K562 (cell line): ENCODE measurements around the gene ESRRB. TPM values are rescaled to one million over a fixed set of nuclear protein-coding genes. Genes with fewer than 3 reads are reported as not detected.
A peak's percentile ranks its signal among the peaks of the same experiment; 100 is the strongest.

Experiments used
- ATAC-seq: fragments of 200-7000 bp; cut with Tn5 transposase; 3 replicates; pipeline ENCODE4 v1.9.1; 2020; ENCODE audit warnings: moderate library complexity
- BruUV-seq: library from RNA; stranded (reverse); fragments of 400-500 nt; replicated peaks from 2 replicates; lab custom pipeline; 2021; lab: Mats Ljungman, UMichigan
- CTCF ChIA-PET: fragments of 300-600 bp; formaldehyde crosslinking; extraction: SDS; loops from one replicate; lab custom pipeline; 2021; ENCODE audit warnings: low intra/inter-chr PET ratio; lab: Yijun Ruan, JAX
- POLR2A ChIA-PET: fragments of 300-600, 350-650 bp; sonication (Branson Sonifier 250); formaldehyde crosslinking; extraction: SDS; loops from one replicate; lab custom pipeline; 2021; ENCODE audit warnings: antibody characterized with exemption, inconsistent platforms; lab: Yijun Ruan, JAX
- DNase-seq, 4 experiments: peaks; one replicate each; pipeline versions ENCODE4 v3.0.0 to v3.0.0-alpha.2; 2011 to 2018; ENCODE audit warnings: low spot score in 3 of 4, mixed read lengths in 3 of 4; ENCODE audit errors: extremely low read depth in 1 of 4
- FAIRE-seq: peaks from 2 replicates; lab custom pipeline; 2011; peaks lifted over from hg19 to GRCh38; lab: Jason Lieb, UNC
- H2AFZ ChIP-seq: 2 replicates; pipeline ENCODE4 v1.6.0; 2011; ENCODE audit warnings: low read depth, low read length, control low read depth, inconsistent platforms
- H3K27ac ChIP-seq: fragments of 200-600 bp; 3 replicates; pipeline ENCODE4 v1.8.0; 2011; ENCODE audit warnings: low read depth, mild to moderate bottlenecking, control low read depth, inconsistent platforms, low read length, moderate library complexity, mixed read lengths; ENCODE audit errors: extremely low read depth
- H3K27me3 ChIP-seq, 2 experiments: fragments of 300-600 bp in 1 of 2; 2 replicates in 1 of 2; 3 replicates in 1 of 2; pipeline versions ENCODE4 v1.6.0 to v1.8.0; 2011; ENCODE audit warnings: inconsistent platforms in 2 of 2, low read length in 2 of 2, mild to moderate bottlenecking in 1 of 2, mixed read lengths in 1 of 2, moderate library complexity in 1 of 2; ENCODE audit not compliant: control insufficient read depth in 2 of 2, insufficient read depth in 2 of 2
- H3K36me3 ChIP-seq: fragments of 300-600 bp; 3 replicates; pipeline ENCODE4 v1.8.0; 2011; ENCODE audit warnings: mild to moderate bottlenecking, low read length, inconsistent platforms; ENCODE audit not compliant: control insufficient read depth, insufficient read depth
- H3K4me1 ChIP-seq, 2 experiments: fragments of 200-600 bp in 1 of 2; replicated peaks in 1 of 2; 2 replicates in 1 of 2; 3 replicates in 1 of 2; pipeline versions ENCODE4 v1.5.1 to v1.8.0; 2011; ENCODE audit warnings: inconsistent platforms in 2 of 2, low read length in 2 of 2, mild to moderate bottlenecking in 1 of 2, mixed read lengths in 1 of 2, moderate library complexity in 1 of 2; ENCODE audit not compliant: control insufficient read depth in 2 of 2, insufficient read depth in 2 of 2
- H3K4me2 ChIP-seq: 2 replicates; pipeline ENCODE4 v1.6.1; 2011; ENCODE audit warnings: low read length, control low read depth, inconsistent platforms, mixed read lengths; ENCODE audit not compliant: insufficient read depth
- H3K4me3 ChIP-seq: fragments of 200-600 bp; sonication (generic), shearing (Covaris generic); 2 replicates; pipeline ENCODE4 v1.5.1; 2016; ENCODE audit warnings: control low read depth, inconsistent platforms
- H3K79me2 ChIP-seq: fragments of 200-600 bp; 3 replicates; pipeline ENCODE4 v1.8.0; 2011; ENCODE audit warnings: low read length, inconsistent platforms; ENCODE audit not compliant: control insufficient read depth, insufficient read depth
- H3K9ac ChIP-seq, 2 experiments: 2 replicates each; pipeline versions ENCODE4 v1.6.0 to v1.6.1; 2011; ENCODE audit warnings: low read depth in 2 of 2, low read length in 2 of 2, control low read depth in 1 of 2, inconsistent platforms in 1 of 2, mild to moderate bottlenecking in 1 of 2, mixed read lengths in 1 of 2; ENCODE audit not compliant: insufficient read depth in 1 of 2
- H3K9me1 ChIP-seq: one replicate; pipeline ENCODE4 v1.6.0; 2011; ENCODE audit warnings: inconsistent platforms, mild to moderate bottlenecking, low read length, moderate library complexity; ENCODE audit not compliant: control insufficient read depth, insufficient read depth
- H3K9me3 ChIP-seq: replicated peaks from 2 replicates; pipeline ENCODE4 v1.5.1; 2011; ENCODE audit warnings: low read depth, low read length, inconsistent platforms; ENCODE audit not compliant: control insufficient read depth, insufficient read depth
- H4K20me1 ChIP-seq: replicated peaks from 2 replicates; pipeline ENCODE4 v1.6.1; 2011; ENCODE audit warnings: low read length, inconsistent platforms, mixed read lengths; ENCODE audit not compliant: control insufficient read depth, insufficient read depth
- BRD9 ChIP-seq: fragments of 450-650 bp; IDR thresholded peaks from 2 replicates; pipeline ENCODE4 v1.6.1; 2018; ENCODE audit warnings: low read depth; ENCODE audit not compliant: partially characterized antibody
- CBFA2T2 ChIP-seq: fragments of 450-650 bp; conservative IDR thresholded peaks from 2 replicates; pipeline ENCODE4 v1.6.1; 2017; ENCODE audit warnings: mild to moderate bottlenecking
- CXXC5 ChIP-seq: fragments of 250-450 bp; sonication (Bioruptor Pico); IDR thresholded peaks from 2 replicates; pipeline ENCODE4 v1.8.0; 2022; ENCODE audit warnings: inconsistent platforms, mild to moderate bottlenecking, moderate library complexity
- HNRNPUL1 ChIP-seq: fragments of 200-400 bp; formaldehyde crosslinking; IDR thresholded peaks from 2 replicates; pipeline ENCODE4 v1.6.1; 2017; ENCODE audit warnings: low read length
- HSF4 ChIP-seq: fragments of 250-450 bp; sonication (Bioruptor Pico); IDR thresholded peaks from 2 replicates; pipeline ENCODE4 v2.1.2; 2022; ENCODE audit warnings: mild to moderate bottlenecking, moderate library complexity, borderline replicate concordance
- IFI16 ChIP-seq: fragments of 250-450 bp; sonication (Bioruptor Pico); IDR thresholded peaks from 2 replicates; pipeline ENCODE4 v2.1.2; 2022; ENCODE audit warnings: mild to moderate bottlenecking, inconsistent platforms
- NFRKB ChIP-seq: fragments of 450-650 bp; IDR thresholded peaks from 2 replicates; pipeline ENCODE4 v1.6.1; 2016; ENCODE audit warnings: low read depth
- RBBP5 ChIP-seq: fragments of 200-600 bp; sonication (generic); IDR thresholded peaks from 2 replicates; pipeline ENCODE4 v1.6.1; 2012; ENCODE audit warnings: borderline replicate concordance, mild to moderate bottlenecking, low read length, control low read depth, inconsistent platforms; ENCODE audit not compliant: insufficient read depth, poor library complexity, severe bottlenecking
- SIX5 ChIP-seq, 2 experiments: IDR thresholded peaks; 2 replicates each; pipeline ENCODE4 v1.6.1; 2011; ENCODE audit warnings: low read length in 2 of 2, borderline replicate concordance in 1 of 2, low read depth in 1 of 2, mild to moderate bottlenecking in 1 of 2, moderate library complexity in 1 of 2; ENCODE audit not compliant: insufficient read depth in 1 of 2
- XRCC5 ChIP-seq: fragments of 200-400 bp; formaldehyde crosslinking; IDR thresholded peaks from 2 replicates; pipeline ENCODE4 v1.6.1; 2017; ENCODE audit warnings: low read depth, mild to moderate bottlenecking, low read length
- ZFPM2 ChIP-seq: fragments of 250-450 bp; sonication (Bioruptor Pico); IDR thresholded peaks from 2 replicates; pipeline ENCODE4 v1.5.1; 2022; ENCODE audit warnings: mild to moderate bottlenecking
- ZNF431 ChIP-seq: sonication (generic); formaldehyde crosslinking; IDR thresholded peaks from 2 replicates; pipeline ENCODE4 v1.8.0; 2022; ENCODE audit warnings: mild to moderate bottlenecking, missing genetic modification reagents
- ZNF445 ChIP-seq: fragments of 250-450 bp; sonication (Bioruptor Pico); IDR thresholded peaks from 2 replicates; pipeline ENCODE4 v1.4.0; 2020; ENCODE audit warnings: low read depth, mild to moderate bottlenecking, moderate library complexity
- WGBS: fragments of 100-300 bp; shearing (Covaris generic); methylation state at CpG from one replicate; pipeline ENCODE4 v1.1.6; 2016; ENCODE audit warnings: low coverage, mixed read lengths; ENCODE audit not compliant: insufficient coverage; ENCODE audit errors: missing lambda C conversion rate; 5-methylcytosine and 5-hydroxymethylcytosine counted together
- in situ Hi-C: fragments of 300-500 bp; cut with MboI; formaldehyde crosslinking; loops from 4 replicates; pipeline ENCODE4 v1.15.0; 2018; ENCODE audit warnings: inconsistent platforms, mixed read lengths
- intact Hi-C: fragments of 100-400 bp; cut with micrococcal nuclease; formaldehyde crosslinking; loops from 2 replicates; pipeline ENCODE4 v1.14.2; 2022
- polyA plus RNA-seq, 8 experiments: library from polyadenylated mRNA; depleted of rRNA in 4 of 8; stranded (reverse) in 5 of 8; unstranded in 3 of 8; fragments of >200 nt; fragmentation: Nextera tagmentation in 2 of 8; fragmentation: Illumina TruSeq in 1 of 8; extraction: Ambion mirVana in 2 of 8; extraction: Trizol in 1 of 8; gene quantifications; 2 replicates each; pipeline versions ENCODE4 v1.2.1 to v1.2.3, GENCODE V29; 2011 to 2014; ENCODE audit warnings: inconsistent platforms in 1 of 8, missing spikeins in 1 of 8
- total RNA-seq, 7 experiments: library from RNA; depleted of rRNA in 6 of 7; stranded (reverse); fragments of >200 nt in 6 of 7; fragmentation: Illumina TruSeq in 2 of 7; extraction: Trizol in 2 of 7; gene quantifications; 2 replicates each; pipeline versions ENCODE4 v1.2.1 to v1.2.3, GENCODE V29; 2011 to 2021; ENCODE audit warnings: low replicate concordance in 1 of 7
- TF ChIP-seq, protein P1 (sequence below): sonication (generic); formaldehyde crosslinking; IDR thresholded peaks from 2 replicates; pipeline ENCODE4 v1.5.0; 2020; ENCODE audit warnings: missing genetic modification reagents
- TF ChIP-seq, protein P2 (sequence below): fragments of 450-650 bp; IDR thresholded peaks from 2 replicates; pipeline ENCODE4 v1.6.1; 2018; ENCODE audit not compliant: partially characterized antibody

Gene ESRRB
- total and polyA plus RNA-seq, 9 of the 15 experiments (the other 6 are each of a cell fraction or from before 2014, with no cell fraction given): 3.2 to 24.7 (median 14.5) TPM

DNA sequence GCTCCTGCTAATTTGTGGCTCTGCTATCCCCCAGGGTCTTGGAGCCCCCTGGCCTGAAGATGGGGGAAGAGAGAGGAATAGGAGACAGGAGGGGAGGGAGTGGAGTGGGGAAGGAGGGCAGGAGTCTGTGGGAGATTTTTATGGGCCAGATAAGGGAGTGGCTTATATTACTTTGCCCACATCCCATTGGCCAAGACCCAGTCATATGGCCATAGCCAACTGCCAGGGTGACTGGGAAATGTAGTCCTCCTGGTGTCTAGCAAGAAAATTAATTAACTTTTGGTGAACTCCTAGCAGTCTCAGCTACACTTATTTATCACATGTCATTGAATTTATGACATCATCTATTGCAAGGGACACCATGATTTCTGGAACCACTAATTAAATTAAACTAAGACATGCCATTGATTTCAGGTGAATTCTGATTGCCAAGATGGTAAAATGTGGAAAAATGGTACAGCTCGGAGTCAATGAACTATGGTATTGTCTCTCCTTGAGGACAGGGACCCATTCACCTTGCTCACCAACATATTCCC, 50.3 kb downstream of the ESRRB start (continued):
- TF ChIP-seq, protein P1, sequence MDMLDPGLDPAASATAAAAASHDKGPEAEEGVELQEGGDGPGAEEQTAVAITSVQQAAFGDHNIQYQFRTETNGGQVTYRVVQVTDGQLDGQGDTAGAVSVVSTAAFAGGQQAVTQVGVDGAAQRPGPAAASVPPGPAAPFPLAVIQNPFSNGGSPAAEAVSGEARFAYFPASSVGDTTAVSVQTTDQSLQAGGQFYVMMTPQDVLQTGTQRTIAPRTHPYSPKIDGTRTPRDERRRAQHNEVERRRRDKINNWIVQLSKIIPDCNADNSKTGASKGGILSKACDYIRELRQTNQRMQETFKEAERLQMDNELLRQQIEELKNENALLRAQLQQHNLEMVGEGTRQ (CRISPR knock-in tag): peak; percentile 82
- TF ChIP-seq RBBP5 (no peak), ZNF431 (CRISPR knock-in tag) (no peak), SIX5 (IDR thresholded peaks at IDR 0.05; ENCODE audit: borderline replicate concordance in 1 of 2, insufficient read depth in 1 of 2, low read depth in 1 of 2, low read length in 2 of 2) (peak; percentile 21 to 35; a peak in 2 of 4 replicates)

DNA sequence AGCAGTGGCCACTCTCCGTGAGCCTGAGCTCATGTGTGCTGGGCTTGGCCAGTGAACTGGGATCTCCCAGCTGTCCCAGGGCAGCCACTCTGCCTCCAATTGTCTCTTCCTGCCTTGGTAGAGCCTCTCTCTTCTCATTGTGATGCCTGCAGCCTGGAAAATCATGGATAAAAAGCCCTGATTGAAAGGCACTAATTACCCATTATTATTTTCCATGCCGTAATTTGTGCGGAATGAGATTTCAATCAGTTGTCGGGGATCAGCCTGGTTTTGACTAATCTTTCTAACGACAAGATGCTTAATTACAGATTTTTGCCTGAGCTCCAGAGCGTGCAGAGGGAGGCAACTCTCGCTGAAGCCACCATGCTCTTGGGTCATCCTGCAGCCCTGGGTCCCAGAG, 52.7 kb downstream of the ESRRB start:
- Histone ChIP-seq H3K4me3 (no peak overlapping the region), H4K20me1 (no peaks in the 10 kb centered on the region), H3K36me3 (no peaks in the 10 kb centered on the region), H2AFZ (no peak overlapping the region), H3K9me1 (no peaks in the 10 kb centered on the region), H3K79me2 (no peaks in the 10 kb centered on the region), H3K9ac (no peak overlapping the region), H3K27ac (no peak overlapping the region), H3K4me1 (no peaks in the 10 kb centered on the region), H3K9me3 (no peaks in the 10 kb centered on the region), H3K27me3 (no peaks in the 10 kb centered on the region), H3K4me2 (no peak overlapping the region)
- FAIRE-seq: no peak
- DNase-seq: no peak
- TF ChIP-seq, protein P2, sequence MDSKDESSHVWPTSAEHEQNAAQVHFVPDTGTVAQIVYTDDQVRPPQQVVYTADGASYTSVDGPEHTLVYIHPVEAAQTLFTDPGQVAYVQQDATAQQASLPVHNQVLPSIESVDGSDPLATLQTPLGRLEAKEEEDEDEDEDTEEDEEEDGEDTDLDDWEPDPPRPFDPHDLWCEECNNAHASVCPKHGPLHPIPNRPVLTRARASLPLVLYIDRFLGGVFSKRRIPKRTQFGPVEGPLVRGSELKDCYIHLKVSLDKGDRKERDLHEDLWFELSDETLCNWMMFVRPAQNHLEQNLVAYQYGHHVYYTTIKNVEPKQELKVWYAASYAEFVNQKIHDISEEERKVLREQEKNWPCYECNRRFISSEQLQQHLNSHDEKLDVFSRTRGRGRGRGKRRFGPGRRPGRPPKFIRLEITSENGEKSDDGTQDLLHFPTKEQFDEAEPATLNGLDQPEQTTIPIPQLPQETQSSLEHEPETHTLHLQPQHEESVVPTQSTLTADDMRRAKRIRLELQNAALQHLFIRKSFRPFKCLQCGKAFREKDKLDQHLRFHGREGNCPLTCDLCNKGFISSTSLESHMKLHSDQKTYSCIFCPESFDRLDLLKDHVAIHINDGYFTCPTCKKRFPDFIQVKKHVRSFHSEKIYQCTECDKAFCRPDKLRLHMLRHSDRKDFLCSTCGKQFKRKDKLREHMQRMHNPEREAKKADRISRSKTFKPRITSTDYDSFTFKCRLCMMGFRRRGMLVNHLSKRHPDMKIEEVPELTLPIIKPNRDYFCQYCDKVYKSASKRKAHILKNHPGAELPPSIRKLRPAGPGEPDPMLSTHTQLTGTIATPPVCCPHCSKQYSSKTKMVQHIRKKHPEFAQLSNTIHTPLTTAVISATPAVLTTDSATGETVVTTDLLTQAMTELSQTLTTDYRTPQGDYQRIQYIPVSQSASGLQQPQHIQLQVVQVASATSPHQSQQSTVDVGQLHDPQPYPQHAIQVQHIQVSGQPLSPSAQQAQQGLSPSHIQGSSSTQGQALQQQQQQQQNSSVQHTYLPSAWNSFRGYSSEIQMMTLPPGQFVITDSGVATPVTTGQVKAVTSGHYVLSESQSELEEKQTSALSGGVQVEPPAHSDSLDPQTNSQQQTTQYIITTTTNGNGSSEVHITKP: no peak
- TF ChIP-seq HNRNPUL1 (no peak), IFI16 (CRISPR knock-in tag) (no peak), CXXC5 (CRISPR knock-in tag) (no peak), XRCC5 (no peak), HSF4 (CRISPR knock-in tag) (no peak), ZFPM2 (CRISPR knock-in tag) (no peak), CBFA2T2 (no peak), NFRKB (no peak), BRD9 (no peak), ZNF445 (CRISPR knock-in tag) (no peak)
- intact Hi-C loops (no loop called here), in situ Hi-C loops (no loop called here)
- no peak for ATAC-seq
- WGBS: 76% methylated on average over 7 of the region's 7 CpGs
- ChIA-PET POLR2A (no interaction called here), CTCF (no interaction called here)
- no TSS peak for BruUV-seq
